Upper lobe of left lung (tissue), 6 donors: ENCODE results near the gene SGSM2. TPM values are rescaled to one million over a fixed set of nuclear protein-coding genes. Genes with fewer than 3 reads are reported as not detected.

Experiments used
- ATAC-seq, 2 donors: fragments of 200-7000 bp; cut with Tn5 transposase; one replicate each; pipeline ENCODE4 v1.9.1; 2022; ENCODE audit warnings: mild to moderate bottlenecking in 2 of 2, moderate library complexity in 2 of 2; ENCODE audit not compliant: low FRiP score in 2 of 2
- DNase-seq, 2 donors: peaks; one replicate each; pipeline ENCODE4 v3.0.0-alpha.2; 2019 to 2020
- H3K27ac ChIP-seq, 4 donors: fragments of 200-600 bp; sonication (generic); one replicate each; pipeline ENCODE4 v1.5.1; 2016 to 2019
- H3K27me3 ChIP-seq, 4 donors: fragments of 200-600 bp; sonication (generic); one replicate each; pipeline ENCODE4 v1.5.1; 2017 to 2019
- H3K36me3 ChIP-seq, 4 donors: fragments of 200-600 bp; sonication (generic); one replicate each; pipeline ENCODE4 v1.5.1; 2016 to 2019
- H3K4me1 ChIP-seq, 4 donors: fragments of 200-600 bp; sonication (generic); one replicate each; pipeline ENCODE4 v1.5.1; 2018 to 2019
- H3K4me3 ChIP-seq, 4 donors: fragments of 200-600 bp; sonication (generic); one replicate each; pipeline ENCODE4 v1.5.1; 2017 to 2019; ENCODE audit warnings: mild to moderate bottlenecking in 2 of 4, moderate library complexity in 1 of 4
- H3K9me3 ChIP-seq, 4 donors: fragments of 200-600 bp; sonication (generic); one replicate each; pipeline ENCODE4 v1.5.1; 2018 to 2019
- EP300 ChIP-seq, 4 donors: sonication (generic); formaldehyde crosslinking; IDR thresholded peaks; one replicate each; pipeline ENCODE4 v1.5.1; 2017; ENCODE audit warnings: antibody characterized with exemption in 4 of 4, control low read depth in 2 of 4
- POLR2A ChIP-seq, 4 donors: fragments of 450-650 bp; IDR thresholded peaks; one replicate each; pipeline ENCODE4 v1.5.1; 2016 to 2017; ENCODE audit warnings: antibody characterized with exemption in 4 of 4, mild to moderate bottlenecking in 2 of 4
- POLR2AphosphoS5 ChIP-seq, 2 donors: sonication (generic); formaldehyde crosslinking; IDR thresholded peaks; one replicate each; pipeline ENCODE4 v1.5.1; 2017; ENCODE audit warnings: antibody characterized with exemption in 2 of 2
- WGBS, 2 donors: methylation state at CpG; one replicate each; pipeline ENCODE4 v1.1.5; 2017 to 2018; 5-methylcytosine and 5-hydroxymethylcytosine counted together
- total RNA-seq, 6 donors: library from RNA; depleted of rRNA in 4 of 6; stranded (reverse); fragments of >200 nt in 4 of 6; gene quantifications; one replicate each; pipeline versions ENCODE4 v1.1.0 to v1.2.1, GENCODE V29; 2016 to 2021
- TF ChIP-seq, protein P1 (sequence below), 6 experiments: fragments of 450-650 bp in 4 of 6; fragments of 200-600 bp in 2 of 6; sonication (generic) in 2 of 6; IDR thresholded peaks; one replicate each; pipeline ENCODE4 v1.5.1; 2016 to 2019; ENCODE audit warnings: antibody characterized with exemption in 6 of 6
- donor health status: DM: no; HTN: no; CAD: no; lungs with moderate emphysema.
- donor health status: DM: no; HTN: yes; CAD: no; lungs with severe emphysema.

SGSM2 gene
- total RNA-seq, 6 donors from 2014 or later: 53.1 to 313 (median 60.1) TPM

DNA sequence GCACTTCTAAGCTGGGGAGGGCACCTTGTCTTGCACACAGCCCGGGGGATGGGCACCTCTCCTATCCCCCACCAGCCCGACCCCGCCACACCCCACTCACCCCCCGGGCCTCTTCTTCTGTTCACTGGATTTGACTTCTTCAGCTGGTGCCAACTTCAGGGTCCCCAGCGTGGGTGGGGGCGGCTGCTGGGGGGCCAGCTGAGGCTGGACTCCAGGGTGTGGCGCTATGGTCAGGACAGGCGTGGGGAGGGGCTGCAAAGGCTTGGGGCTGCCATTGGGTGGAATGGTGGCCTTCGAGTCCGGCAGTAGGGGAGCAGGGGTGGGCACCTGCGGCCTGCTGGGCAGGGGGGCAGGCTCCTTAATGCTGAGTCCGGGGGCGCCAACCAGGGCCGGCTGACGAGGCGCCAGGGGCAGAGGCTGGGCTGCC lies 57.5 kb downstream of the SGSM2 start:
- no peak for TF ChIP-seq POLR2AphosphoS5 (IDR thresholded peaks at IDR 0.05)
- TF ChIP-seq EP300 (IDR thresholded peaks at IDR 0.05): no peak
- no peak for TF ChIP-seq POLR2A (IDR thresholded peaks at IDR 0.05)
- TF ChIP-seq, protein P1, sequence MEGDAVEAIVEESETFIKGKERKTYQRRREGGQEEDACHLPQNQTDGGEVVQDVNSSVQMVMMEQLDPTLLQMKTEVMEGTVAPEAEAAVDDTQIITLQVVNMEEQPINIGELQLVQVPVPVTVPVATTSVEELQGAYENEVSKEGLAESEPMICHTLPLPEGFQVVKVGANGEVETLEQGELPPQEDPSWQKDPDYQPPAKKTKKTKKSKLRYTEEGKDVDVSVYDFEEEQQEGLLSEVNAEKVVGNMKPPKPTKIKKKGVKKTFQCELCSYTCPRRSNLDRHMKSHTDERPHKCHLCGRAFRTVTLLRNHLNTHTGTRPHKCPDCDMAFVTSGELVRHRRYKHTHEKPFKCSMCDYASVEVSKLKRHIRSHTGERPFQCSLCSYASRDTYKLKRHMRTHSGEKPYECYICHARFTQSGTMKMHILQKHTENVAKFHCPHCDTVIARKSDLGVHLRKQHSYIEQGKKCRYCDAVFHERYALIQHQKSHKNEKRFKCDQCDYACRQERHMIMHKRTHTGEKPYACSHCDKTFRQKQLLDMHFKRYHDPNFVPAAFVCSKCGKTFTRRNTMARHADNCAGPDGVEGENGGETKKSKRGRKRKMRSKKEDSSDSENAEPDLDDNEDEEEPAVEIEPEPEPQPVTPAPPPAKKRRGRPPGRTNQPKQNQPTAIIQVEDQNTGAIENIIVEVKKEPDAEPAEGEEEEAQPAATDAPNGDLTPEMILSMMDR (IDR thresholded peaks at IDR 0.05): no peak
- peak in 1 of 2 donors; percentile 80 for DNase-seq
- H3K4me1 ChIP-seq: peaks cover 66 to 84% (median 75%) of the 10 kb centered on the region in 4 donors
- H3K36me3 ChIP-seq: no peaks in the 10 kb centered on the region
- no peaks in the 10 kb centered on the region for H3K27me3 ChIP-seq
- H3K4me3 ChIP-seq: no peak overlapping the region
- ATAC-seq: no peak
- no peaks in the 10 kb centered on the region for H3K9me3 ChIP-seq
- 83 to 92% methylated on average over 8 to 10 of the region's 16 CpGs for WGBS, 2 donors
- H3K27ac ChIP-seq: peak overlapping the region; percentile 98 to 99 (median 98)

DNA sequence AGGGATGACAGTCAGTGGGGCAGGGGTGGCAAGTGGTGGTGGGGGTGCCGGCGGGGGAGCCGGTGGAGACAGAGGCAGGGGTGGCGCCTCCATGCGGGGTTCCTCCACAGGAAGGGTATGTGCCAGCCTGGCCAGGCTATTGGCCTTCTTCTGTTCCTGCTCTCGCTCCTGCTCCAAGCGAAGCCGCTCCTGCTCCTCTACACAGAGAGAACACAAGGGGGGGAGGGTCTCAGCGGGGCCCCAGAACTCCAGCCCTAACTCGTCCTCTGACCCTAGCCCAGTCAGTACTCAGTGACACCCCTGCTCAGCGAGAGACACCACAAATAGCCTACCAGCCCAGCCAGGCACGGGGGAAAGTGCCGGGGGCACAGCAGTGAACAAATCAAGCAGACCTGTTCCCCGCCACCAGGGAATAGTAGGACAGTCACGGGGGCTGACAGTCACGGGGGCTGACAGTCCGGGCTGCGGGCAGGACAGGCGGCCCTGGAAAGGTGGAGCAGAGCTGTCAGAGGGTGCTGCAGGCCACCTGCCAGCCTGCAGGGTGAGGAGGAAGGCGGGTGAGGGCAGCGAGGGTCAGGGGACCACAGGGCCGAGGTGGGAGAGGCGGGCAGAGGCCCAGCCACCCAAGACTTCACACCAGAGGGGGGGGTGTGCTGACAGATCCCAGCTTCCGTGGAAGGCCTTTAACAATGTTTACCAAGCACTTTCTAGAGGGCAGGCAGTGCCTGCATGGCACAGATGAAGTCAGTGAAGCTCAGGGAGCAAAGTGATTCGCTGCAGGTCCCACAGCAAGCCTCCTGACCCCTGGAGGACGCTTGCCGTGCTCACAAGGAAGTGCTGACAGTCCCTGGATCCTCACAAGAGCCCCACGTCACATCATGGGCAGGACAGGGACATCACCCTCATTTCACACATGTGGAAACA lies 58.2 kb downstream of the SGSM2 start:
- Histone ChIP-seq H3K27ac (peak overlapping the region; percentile 98 to 99 (median 98)), H3K36me3 (no peaks in the 10 kb centered on the region), H3K4me3 (peak overlapping the region in 1 of 4 donors; percentile 45), H3K4me1 (peaks cover 66 to 77% (median 71%) of the 10 kb centered on the region in 4 donors), H3K9me3 (no peaks in the 10 kb centered on the region), H3K27me3 (no peaks in the 10 kb centered on the region)
- ATAC-seq (peak in 1 of 2 donors; percentile 20), DNase-seq (peak; percentile 74 to 95)
- TF ChIP-seq POLR2AphosphoS5 (IDR thresholded peaks at IDR 0.05): peak in 1 of 2 donors; percentile 62
- TF ChIP-seq, protein P1 (IDR thresholded peaks at IDR 0.05): peak in 2 of 6 experiments; percentile 12 to 27
- TF ChIP-seq POLR2A (IDR thresholded peaks at IDR 0.05): peak in 1 of 4 donors; percentile 33
- peak in 1 of 4 donors; percentile 35 for TF ChIP-seq EP300 (IDR thresholded peaks at IDR 0.05)
- WGBS, 2 donors: 62 to 68% methylated on average over 23 to 28 of the region's 28 CpGs

DNA sequence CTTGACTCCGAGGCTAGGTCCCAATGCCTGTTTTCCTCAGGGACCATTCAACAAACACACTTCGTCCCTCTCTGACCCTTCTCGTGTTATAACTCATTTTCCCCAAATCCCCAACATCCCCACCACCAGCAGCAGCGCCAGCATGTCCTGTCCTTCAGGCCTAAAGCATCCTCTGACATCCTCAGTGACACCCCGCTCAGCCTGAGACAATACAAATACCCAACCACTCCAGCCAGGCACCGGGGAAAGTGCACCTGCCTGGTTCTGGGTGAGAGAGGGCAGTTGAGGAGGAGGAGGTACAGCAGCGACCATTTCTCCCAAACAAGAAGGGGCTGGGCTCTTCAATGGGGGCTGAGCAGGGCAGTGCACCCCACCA lies 58.9 kb downstream of the SGSM2 start:
- no peaks in the 10 kb centered on the region for H3K27me3 ChIP-seq
- ATAC-seq (no peak), DNase-seq (no peak)
- no peaks in the 10 kb centered on the region for H3K9me3 ChIP-seq
- H3K4me1 ChIP-seq: peaks cover 61 to 71% (median 64%) of the 10 kb centered on the region in 4 donors
- TF ChIP-seq POLR2A (IDR thresholded peaks at IDR 0.05): no peak
- no peak for TF ChIP-seq POLR2AphosphoS5 (IDR thresholded peaks at IDR 0.05)
- TF ChIP-seq EP300 (IDR thresholded peaks at IDR 0.05): no peak
- TF ChIP-seq, protein P1 (IDR thresholded peaks at IDR 0.05): no peak
- WGBS, 2 donors: 35 to 43% methylated on average over 7 of the region's 7 CpGs
- peak overlapping the region; percentile 98 to 99 (median 98) for H3K27ac ChIP-seq
- H3K36me3 ChIP-seq: no peaks in the 10 kb centered on the region
- H3K4me3 ChIP-seq: peak overlapping the region in 3 of 4 donors; percentile 30 to 47 (median 45)

DNA sequence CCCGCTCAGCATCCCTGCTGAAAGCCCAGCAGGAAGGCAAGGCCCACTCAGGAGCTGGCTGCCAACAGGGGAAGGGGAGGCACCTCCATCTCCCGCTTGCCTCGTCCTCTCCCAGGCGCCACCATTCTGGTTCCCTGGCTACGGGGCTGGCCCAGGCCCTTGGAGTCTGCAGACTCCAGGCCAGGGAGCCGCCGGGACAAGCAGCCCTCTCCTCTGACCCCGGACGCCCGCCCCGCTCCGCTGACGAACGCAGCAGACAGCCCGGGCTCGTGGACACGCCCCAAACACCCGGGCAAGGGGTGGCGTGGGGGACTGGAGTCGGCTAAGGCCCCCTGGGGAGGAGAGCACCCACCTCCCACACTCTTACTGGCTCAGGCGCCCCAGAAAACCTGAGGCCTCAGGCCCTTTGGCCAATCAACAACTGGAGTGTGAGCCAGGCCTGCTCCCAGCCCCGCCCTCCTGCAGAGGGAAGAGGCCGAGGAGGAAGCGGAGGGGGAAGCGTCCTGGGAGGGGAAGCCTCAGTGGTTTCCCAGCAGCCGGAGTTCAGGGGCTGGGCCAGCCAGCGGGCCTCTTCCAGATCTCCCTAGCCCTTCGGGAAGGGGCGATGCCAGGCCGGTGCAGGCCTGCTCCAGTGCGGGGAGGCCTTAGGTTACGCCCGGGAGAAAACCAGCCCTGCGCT lies 59.4 kb downstream of the SGSM2 start:
- Histone ChIP-seq H3K27me3 (peaks cover 0 to 2% (median 0%) of the 10 kb centered on the region in 4 donors), H3K9me3 (no peaks in the 10 kb centered on the region), H3K27ac (peak overlapping the region; percentile 98 to 99 (median 98)), H3K4me1 (peaks cover 56 to 65% (median 59%) of the 10 kb centered on the region in 4 donors), H3K36me3 (no peaks in the 10 kb centered on the region), H3K4me3 (peak overlapping the region in 3 of 4 donors; percentile 30 to 47 (median 45))
- WGBS, 2 donors: 10 to 20% methylated on average over 2 to 17 of the region's 34 CpGs
- TF ChIP-seq POLR2A (IDR thresholded peaks at IDR 0.05): peak; percentile 11 to 75 (median 64)
- TF ChIP-seq POLR2AphosphoS5 (IDR thresholded peaks at IDR 0.05): peak; percentile 87 to 94
- TF ChIP-seq EP300 (IDR thresholded peaks at IDR 0.05): peak in 1 of 4 donors; percentile 76
- TF ChIP-seq, protein P1 (IDR thresholded peaks at IDR 0.05): no peak
- DNase-seq (peak; percentile 96 to 99), ATAC-seq (peak; percentile 31 to 74)
